Coronary artery (tissue), 2 donors: ENCODE results near the gene CIRBP.

ENCODE experiments used
- DNase-seq: peaks from one replicate; pipeline ENCODE4 v3.0.0-alpha.2; 2017; ENCODE audit warnings: low spot score
- H3K27ac ChIP-seq, 2 donors: fragments of 200-600 bp; sonication (generic); one replicate each; pipeline ENCODE4 v1.5.1; 2016 to 2019
- H3K4me3 ChIP-seq: fragments of 200-600 bp; sonication (generic); 2 replicates; pipeline ENCODE4 v1.5.1; 2016; ENCODE audit warnings: mild to moderate bottlenecking, moderate library complexity
- CTCF ChIP-seq: fragments of 200-600 bp; sonication (generic); IDR thresholded peaks from one replicate; pipeline ENCODE4 v1.5.1; 2019; ENCODE audit warnings: antibody characterized with exemption

Gene CIRBP

DNA sequence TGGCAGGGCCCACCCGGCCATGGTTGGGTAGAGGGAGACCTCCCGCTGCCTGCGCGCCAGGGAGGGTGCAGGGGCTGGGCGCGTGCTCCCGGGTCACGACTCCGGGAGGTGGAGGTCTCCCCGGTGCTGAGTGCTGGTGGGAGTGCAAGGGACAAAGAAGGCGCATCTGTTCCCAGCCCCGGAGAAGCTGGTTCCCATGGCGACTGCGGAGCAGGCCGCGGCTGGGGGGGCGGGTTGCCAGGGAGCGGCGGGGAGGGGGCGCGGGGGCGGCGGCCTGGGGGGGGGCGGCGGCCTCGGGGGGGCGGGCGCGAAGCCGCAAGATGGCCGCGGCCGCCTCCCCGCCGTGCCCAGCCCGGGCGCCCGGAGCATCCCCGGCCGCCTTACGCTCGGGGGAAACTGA, 32.6 kb upstream of the CIRBP start:
- DNase-seq: no peak
- Histone ChIP-seq H3K27ac (peak overlapping the region in 1 of 2 donors; percentile 94), H3K4me3 (peak overlapping the region; percentile 83)
- TF ChIP-seq CTCF: no peak

DNA sequence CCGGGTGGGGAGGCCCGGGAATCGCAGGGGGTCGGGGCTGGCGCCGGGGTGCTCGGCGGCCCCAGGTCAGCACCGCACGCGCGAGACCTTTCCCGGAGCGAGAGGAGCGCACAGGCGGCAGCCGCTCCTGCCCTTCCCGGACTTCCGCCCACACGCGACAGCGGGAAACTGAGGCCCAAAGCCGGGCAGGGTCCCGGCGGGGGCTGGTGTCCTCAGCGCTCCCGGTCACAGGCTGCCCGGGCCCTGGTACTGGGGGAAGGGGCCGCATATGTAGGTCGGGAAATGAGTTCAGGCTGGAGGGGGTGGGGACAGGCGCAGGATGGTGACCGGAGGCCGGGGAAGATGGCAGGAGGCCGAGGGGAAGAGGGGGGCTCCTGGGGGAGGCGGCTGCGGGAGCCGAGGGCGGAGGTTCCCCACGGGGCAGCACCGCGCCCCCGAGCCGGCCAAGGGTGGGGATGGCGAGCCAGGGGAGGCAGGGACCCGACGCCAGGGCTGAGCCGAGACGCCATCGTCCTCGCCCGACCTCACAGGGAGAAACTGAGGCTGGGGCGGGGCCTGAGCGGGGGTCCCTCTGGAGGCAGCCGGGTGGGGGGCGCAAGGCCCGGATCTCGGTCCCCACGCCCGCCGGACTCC, 32.0 kb upstream of the CIRBP start:
- TF ChIP-seq CTCF: no peak
- Histone ChIP-seq H3K27ac (peak overlapping the region; percentile 22 to 94), H3K4me3 (peak overlapping the region; percentile 83)
- DNase-seq: no peak

GRCh38 chr19:1237754-1238368, 31.3 kb upstream of the CIRBP start, which contains the start of gene CBARP:
Gene CBARP, minus strand, starts transcription at chr19:1238005. Its CDS starts 1,905 bp downstream, at chr19:1236100.
- DNase-seq: no peak
- Histone ChIP-seq H3K4me3 (peak within 1 kb of the TSS; percentile 83), H3K27ac (peak within 1 kb of the TSS; percentile 22 to 94)
- no peak for TF ChIP-seq CTCF

- Histone ChIP-seq H3K4me3 (peak overlapping the region; percentile 83), H3K27ac (peak overlapping the region; percentile 17 to 94)
- TF ChIP-seq CTCF: no peak
- DNase-seq: no peak
These were observed 30.5 kb upstream of the CIRBP start for GRCh38 chr19:1238369-1239303.

- peak overlapping the region; percentile 94 to 95 for H3K27ac ChIP-seq
- no peak for TF ChIP-seq CTCF
- DNase-seq: no peak
- no peak overlapping the region for H3K4me3 ChIP-seq
These were observed 29.7 kb upstream of the CIRBP start for GRCh38 chr19:1239420-1239795.

- peak overlapping the region; percentile 98 for H3K4me3 ChIP-seq
- no peak for DNase-seq
- H3K27ac ChIP-seq: peak overlapping the region; percentile 94 to 95
- peak; percentile 89 for TF ChIP-seq CTCF
These were observed 29.1 kb upstream of the CIRBP start for GRCh38 chr19:1239796-1240737.
